Left forelimb (tissue), 1 donor: ENCODE data around the gene CRAMP1.
A peak's percentile ranks its signal among the peaks of the same experiment; 100 is the strongest.
"Not testable (repeated sequence)": the region's sequence is repeated elsewhere in the genome, so short reads cannot be mapped to it uniquely, and the experiment has no call there.

Experiments used
- DNase-seq: peaks from one replicate; pipeline ENCODE4 v3.0.0-alpha.2; 2018; ENCODE audit warnings: low spot score

The CRAMP1 gene

GRCh38 chr16:1687427-1688316 lies 75.5 kb downstream of the CRAMP1 start:
- DNase-seq = no peak

GRCh38 chr16:1688807-1689560 lies 76.8 kb downstream of the CRAMP1 start:
- DNase-seq = no peak

- no peak for DNase-seq
Measured at GRCh38 chr16:1689853-1690252, 77.7 kb downstream of the CRAMP1 start.

- no peak for DNase-seq
Measured at GRCh38 chr16:1690810-1691209, 78.7 kb downstream of the CRAMP1 start.

GRCh38 chr16:1691276-1691675 lies 79.1 kb downstream of the CRAMP1 start:
- DNase-seq = no peak

GRCh38 chr16:1691956-1692355 lies 79.8 kb downstream of the CRAMP1 start:
- DNase-seq = no peak

- no peak for DNase-seq
Measured at GRCh38 chr16:1696863-1697262, 84.7 kb downstream of the CRAMP1 start.

GRCh38 chr16:1698680-1699079 lies 86.5 kb downstream of the CRAMP1 start:
- peak; percentile 34 for DNase-seq

GRCh38 chr16:1700246-1700645 lies 88.1 kb downstream of the CRAMP1 start:
- DNase-seq = no peak

GRCh38 chr16:1701216-1701878 lies 89.2 kb downstream of the CRAMP1 start:
- DNase-seq = no peak

GRCh38 chr16:1705324-1705687 lies 93.1 kb downstream of the CRAMP1 start:
- not testable (repeated sequence) for DNase-seq

GRCh38 chr16:1705688-1706385 lies 93.7 kb downstream of the CRAMP1 start, which contains the start of gene MAPK8IP3:
MAPK8IP3 (plus strand) TSS chr16:1706195; CDS start chr16:1706340, 145 bp downstream.
- peak; percentile 99 for DNase-seq

GRCh38 chr16:1706386-1707192 lies 94.4 kb downstream of the CRAMP1 start:
- no peak for DNase-seq

GRCh38 chr16:1707193-1707790 lies 95.1 kb downstream of the CRAMP1 start:
- DNase-seq = no peak

GRCh38 chr16:1708083-1708767 lies 96.1 kb downstream of the CRAMP1 start:
- no peak for DNase-seq

- DNase-seq = no peak
Measured at GRCh38 chr16:1708768-1709180, 96.6 kb downstream of the CRAMP1 start.

- DNase-seq = no peak
Measured at GRCh38 chr16:1709356-1709755, 97.2 kb downstream of the CRAMP1 start.

- DNase-seq = no peak
Measured at GRCh38 chr16:1710811-1711507, 98.8 kb downstream of the CRAMP1 start.

- DNase-seq = no peak
Measured at GRCh38 chr16:1712791-1713261, 100.7 kb downstream of the CRAMP1 start.
